Stimulated activated CD4-positive, alpha-beta T cell treated with anti-CD3 and anti-CD28 coated beads, Interleukin-2, amount 100 ng/mL, for 24 hours (primary cell): ENCODE results near the gene MAN1A1.

Experiments used
- DNase-seq, 2 donors: peaks; one replicate each; pipeline ENCODE4 v3.0.0-alpha.2; 2020

Gene MAN1A1

DNA sequence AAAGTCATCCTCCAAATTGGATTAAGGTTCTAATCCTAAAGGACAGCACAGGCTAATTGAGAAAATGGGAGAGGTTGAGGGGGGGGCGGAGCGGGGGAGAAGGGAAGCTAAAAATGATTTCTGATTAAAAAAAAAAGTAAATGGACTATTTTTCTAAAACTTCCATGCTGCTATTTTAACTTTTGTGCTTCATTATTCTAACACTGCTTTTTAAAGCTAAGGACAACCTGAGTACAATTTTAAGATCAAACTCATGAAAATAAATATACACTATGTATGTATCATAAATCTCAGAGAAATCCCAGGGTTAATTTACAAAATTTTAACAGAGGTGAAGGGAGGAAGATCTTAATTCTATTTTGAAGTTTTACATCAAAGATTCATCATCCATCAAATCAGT is 4.4 kb downstream of the MAN1A1 start:
- no peak for DNase-seq

DNA sequence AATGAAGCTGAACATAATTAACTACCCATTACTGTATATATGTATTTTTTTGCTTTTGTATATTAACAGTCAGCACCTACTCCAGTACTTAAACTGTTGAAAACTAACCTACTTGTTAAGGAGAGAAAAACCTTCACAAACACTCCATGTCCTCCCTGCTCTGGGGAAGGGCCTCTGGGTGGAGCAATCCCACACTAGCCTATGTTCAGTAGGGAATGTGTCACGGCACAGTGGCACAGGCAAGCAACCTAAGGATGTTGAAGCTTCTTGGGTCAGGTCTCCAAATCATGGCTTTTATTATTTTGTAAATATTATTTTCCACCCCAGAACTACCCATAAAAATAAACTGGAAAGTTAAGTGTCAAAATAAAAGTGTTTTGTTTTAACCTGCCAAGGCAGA is 5.3 kb downstream of the MAN1A1 start:
- DNase-seq = no peak

DNA sequence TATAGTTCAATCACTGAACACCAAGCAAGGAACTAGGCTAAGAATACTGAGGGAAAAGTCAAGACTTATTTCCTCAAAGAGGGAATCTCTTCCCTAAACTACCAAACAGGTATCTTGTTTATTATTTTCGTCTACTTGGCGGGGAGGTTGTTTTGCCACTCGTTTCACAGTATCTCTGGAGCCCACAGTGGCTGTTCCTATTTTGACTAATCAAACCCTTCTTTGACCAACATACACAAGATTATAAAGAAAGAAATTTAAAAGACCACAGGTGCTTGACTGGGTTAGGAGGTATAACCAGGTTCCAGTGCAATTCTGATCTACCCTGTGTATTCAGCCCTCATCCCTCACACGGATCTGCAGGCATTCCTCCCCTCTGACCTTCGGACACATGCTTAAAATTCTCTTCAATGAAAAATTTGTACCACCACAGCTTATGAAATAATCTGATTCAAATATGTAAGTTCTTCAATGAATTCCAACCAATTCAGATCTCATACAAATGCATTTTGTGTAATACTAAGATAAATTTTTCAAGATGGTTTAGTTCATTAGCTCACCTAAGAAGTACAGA is 5.9 kb downstream of the MAN1A1 start:
- DNase-seq = no peak

DNA sequence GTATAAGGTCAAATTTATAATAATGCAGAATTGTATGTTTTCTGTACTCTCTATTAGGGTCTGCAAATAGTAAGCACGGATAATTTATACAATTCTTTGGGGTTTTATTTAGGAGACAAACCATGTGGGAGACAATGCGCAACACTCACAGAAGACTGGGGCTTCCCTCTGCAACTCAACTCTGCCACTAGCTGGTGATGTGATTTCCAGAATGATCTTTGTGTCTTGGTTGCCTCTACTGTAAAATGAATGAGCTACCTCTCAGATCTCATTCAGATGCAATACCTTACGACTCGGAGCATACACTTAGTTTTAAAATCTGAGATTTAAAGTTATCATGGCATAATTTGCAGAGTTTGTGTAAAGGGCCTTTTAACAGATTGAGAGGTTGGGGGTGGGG is 6.4 kb downstream of the MAN1A1 start:
- no peak for DNase-seq

DNA sequence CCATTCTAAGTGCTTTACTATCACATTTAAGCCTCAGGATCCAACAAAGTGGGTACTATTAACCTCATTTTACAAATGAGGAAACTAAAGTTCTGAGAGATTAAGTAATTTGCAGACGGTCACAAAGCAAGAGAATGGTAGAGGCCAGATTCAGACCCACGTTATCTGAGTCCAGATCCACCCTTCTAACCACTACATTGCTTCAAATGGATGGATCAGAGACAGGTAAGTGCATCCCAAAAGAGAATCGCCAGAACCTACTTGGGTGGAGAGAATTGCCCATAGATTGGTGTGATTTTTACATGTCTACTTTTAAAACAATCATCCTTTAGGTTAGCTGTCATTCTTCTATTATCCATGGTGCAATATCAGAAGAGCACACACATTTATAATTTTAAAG is 7.1 kb downstream of the MAN1A1 start:
- no peak for DNase-seq

DNA sequence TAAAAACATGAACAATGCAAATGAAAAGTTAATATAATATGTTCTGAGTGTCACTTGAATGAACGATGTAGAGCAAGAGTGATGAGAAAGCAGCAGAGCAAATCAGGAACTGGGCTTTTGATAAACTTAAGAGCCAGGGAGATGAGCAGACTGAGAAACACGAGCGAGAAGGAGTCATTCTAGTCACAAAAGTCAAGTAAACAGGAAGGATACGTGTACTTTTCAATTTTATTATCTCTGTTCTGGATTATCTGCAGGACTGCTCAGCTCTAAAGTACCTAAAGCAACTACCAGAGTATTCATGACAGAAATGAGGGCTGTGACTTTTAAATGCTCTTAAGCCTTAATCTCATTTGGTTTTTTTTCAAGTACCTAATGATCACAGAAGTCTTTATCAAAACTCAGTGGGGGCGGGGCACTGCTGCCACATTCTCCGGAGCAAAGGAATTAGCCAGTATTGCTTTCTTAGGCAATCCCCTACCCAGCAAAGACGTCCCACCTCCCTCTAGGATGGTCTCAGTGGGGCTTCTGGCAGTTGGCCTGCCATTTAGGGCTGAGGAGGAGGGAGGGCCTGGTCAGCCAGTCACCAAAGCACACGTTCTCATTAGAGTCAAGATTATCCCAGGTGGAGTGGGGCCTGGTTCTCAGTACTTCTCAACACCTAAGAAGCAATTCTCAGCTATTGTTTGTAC is 8.6 kb downstream of the MAN1A1 start:
- DNase-seq = no peak

DNA sequence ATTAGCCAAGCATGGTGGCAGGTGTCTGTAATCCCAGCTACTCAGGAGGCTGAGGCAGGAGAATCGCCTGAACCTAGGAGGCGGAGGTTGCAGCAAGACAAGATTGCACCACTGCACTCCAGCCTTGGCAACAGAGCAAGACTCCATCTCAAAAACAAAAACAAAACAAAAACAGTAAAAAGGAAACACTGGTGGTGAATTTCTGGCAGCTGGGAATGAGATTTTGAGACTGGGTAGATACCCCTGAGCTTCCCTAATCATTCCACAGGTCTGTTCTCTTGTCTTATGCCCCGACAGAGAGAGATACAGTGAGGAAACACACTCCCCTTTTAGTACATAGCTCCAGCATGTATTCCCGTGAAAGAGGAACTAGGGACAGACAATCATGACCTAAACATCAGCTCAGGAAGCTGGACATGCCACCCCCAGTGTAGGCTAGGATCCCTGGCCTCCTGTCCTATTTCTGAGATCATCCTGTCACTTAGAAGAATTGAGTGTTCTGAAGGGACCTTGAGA is 9.6 kb downstream of the MAN1A1 start:
- DNase-seq = no peak

DNA sequence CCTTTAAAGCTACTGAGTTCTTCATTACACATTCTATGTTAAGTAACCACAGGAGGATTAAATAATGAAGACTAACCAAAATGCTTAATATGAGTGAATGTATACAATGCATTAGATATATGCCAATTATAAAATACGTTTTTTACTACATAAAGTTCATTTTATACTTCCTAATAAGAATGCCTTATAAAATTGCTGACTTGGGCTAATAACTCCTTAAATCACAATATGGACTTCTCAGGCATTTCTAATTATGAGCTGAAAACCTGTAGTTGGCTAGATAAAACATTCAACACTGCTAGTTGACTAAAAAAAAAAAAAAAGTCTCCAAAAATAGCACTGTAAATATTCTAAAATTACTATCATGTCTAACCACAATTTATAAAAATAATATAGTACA is 11.8 kb downstream of the MAN1A1 start:
- DNase-seq = no peak

DNA sequence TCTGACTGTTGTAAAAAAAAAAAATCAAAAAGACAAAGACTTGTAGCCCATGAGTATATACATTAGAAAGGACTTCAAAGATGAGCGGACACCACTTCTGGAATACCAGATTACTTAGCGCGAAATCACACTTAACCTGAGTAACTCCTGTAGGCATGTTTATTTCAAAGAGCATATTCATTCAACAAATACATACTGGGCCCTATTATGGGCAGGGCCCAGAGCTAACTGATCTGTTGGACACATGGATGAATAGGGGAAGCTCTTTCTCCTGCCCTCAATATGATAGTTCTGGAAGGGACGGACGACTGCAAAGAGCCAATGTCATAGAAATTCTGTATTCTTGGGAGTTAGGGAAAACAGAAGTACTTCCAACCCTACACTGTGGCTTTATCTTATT is 12.3 kb downstream of the MAN1A1 start:
- no peak for DNase-seq

DNA sequence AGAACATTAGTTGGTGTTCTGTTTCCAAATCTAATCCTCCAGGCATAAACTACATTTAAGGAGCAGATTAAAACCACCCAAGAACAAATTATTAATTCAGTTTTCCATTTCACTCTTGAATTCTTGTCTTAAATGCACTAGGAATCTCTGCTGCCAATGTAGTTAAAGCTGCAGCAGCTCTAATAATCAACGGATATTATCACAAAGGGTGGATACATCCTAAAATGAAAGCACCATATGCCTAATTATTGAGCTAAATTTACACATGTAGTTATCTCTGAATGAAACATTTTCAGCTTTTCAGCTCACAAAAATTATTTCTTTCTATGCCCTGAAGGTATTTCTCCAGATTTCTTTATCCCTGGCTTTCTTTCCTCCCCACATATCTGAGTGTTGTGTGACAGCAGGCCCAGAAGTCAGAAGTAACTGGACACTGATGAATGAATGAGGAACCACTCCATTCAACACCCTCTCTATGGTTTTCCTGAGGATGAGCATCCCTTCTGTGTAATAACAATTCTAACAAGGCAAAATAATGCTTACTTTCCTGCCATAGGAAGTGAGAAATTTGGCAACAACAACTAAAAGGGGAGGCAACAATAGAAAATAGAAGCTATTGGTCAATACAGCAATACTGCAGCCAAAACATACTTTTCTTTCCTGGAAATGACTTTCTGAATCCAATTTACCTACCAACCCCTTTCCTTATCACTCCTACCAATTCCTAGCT is 14.9 kb downstream of the MAN1A1 start:
- DNase-seq = no peak

DNA sequence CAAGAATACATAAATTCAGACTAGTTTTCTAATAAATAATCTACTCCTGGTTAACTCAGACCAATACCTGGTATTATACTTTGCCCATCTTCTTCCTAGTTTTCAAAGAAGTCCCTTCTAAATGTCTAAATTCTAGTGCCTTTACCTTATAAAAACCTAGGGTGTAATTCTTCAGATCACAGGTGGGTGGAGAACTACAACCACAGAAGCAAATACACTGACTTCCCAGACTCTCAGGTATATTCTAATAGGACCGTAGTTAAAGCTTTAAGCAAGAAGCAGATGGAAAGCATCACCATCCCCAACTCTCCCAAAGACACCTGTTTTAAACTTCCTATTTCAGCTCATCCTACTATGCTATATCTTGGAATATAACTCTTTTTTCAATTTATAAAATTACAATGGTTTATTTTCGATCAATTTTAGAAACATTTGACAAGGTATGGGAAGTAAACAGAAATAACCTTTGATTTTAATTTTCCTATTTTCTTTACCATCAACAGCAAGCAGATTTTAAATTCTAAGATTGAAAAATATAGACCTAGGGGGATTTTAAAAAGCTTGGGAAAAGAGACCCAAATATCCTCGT is 15.8 kb downstream of the MAN1A1 start:
- DNase-seq = no peak

DNA sequence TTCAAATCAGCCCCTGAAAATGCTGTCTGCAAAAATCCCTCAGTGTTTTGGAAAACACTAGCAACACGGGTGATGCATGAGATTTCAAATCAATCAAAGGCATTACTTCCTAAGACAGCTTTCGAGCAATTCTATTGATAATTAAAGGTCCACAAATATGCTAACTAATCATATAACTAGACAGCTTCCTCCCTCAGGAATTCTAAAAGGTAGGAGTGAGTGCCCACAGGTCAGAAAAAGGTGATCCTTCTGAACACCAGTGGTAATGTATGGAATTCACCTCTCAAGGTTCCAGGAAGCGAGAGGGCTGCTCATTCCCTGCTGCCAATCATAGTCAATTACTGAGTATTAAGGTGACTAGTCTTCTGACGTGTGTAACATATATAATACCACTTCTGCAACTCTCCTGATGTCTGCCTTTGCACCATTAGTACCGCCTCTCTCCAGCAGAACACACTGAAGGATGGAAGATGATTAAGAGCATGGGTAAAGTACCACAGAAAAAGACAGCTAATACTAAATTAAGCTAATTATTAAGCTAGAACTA is 16.4 kb downstream of the MAN1A1 start:
- DNase-seq = no peak

DNA sequence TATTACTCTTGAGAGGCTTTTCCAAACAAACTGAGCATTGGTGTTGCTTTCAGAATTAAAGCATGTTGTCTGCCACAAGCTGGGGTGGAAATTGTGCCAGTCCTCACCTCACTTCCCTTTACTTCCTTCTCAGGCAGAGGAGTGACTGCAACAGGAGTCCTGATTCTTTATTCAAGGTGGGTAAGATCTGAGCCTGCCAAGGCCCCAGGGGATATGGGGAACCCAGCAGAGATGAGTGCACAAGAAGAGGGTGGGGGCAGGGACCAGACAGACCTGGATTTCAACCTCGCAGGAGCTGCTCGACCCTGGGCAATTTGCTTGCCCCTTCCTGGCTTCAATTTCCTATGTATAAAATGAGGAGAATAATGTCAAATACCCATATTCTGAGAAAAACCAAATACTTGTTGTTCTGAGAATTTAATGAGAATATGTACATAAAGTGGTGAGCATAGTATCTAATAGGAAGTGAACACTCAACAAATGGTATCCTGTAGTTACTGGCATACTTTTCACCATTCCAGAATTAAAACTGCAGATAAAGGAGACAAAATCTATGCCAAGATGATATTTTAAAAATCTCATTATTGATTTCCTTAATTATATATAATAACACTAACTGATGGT is 17.8 kb downstream of the MAN1A1 start:
- no peak for DNase-seq

DNA sequence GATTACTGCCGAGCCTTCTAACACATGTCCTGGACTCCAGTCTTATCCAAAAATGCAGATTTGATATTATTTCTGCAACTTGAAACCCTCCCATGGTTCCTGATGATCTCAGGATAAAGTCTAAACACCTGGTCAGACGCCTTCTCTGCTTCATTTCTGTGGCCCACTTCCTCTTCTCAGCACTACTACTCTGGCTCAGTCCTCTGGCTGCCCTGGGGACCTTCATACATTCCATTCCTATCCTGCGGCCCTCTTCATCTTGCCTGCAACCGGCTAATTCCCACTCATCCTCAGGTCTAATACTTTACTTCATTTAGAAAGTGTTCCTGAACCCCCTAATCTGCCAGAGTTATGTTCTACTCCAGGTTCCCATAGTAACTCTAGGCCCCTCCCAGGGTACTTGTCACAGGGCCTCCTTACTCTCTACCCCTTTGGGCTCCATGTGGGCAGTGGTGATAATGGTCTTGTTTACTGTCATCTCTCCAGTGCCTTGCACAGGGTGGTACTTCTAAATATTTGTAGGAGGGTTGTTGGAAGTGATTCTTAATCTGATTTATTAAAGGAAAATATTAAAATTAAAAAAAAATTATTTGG is 18.9 kb downstream of the MAN1A1 start:
- no peak for DNase-seq

DNA sequence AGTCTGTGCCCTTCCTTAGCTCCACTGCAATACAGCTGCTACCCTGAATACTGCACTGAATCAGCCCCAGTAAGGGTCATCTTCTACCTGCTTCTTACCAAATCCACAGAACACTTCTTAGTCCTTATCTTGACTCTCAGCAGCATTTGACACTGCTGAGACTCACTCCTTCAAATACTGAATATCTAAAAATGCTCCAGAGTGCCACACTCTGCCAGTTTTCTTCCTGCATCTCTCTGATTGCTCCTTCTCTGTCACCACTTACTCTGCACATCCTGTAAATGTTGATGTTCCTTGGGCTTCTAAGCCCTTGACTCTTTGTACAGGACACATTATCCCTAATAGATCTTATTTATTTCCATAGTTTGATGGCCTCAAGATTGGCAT is 19.8 kb downstream of the MAN1A1 start:
- DNase-seq = no peak

DNA sequence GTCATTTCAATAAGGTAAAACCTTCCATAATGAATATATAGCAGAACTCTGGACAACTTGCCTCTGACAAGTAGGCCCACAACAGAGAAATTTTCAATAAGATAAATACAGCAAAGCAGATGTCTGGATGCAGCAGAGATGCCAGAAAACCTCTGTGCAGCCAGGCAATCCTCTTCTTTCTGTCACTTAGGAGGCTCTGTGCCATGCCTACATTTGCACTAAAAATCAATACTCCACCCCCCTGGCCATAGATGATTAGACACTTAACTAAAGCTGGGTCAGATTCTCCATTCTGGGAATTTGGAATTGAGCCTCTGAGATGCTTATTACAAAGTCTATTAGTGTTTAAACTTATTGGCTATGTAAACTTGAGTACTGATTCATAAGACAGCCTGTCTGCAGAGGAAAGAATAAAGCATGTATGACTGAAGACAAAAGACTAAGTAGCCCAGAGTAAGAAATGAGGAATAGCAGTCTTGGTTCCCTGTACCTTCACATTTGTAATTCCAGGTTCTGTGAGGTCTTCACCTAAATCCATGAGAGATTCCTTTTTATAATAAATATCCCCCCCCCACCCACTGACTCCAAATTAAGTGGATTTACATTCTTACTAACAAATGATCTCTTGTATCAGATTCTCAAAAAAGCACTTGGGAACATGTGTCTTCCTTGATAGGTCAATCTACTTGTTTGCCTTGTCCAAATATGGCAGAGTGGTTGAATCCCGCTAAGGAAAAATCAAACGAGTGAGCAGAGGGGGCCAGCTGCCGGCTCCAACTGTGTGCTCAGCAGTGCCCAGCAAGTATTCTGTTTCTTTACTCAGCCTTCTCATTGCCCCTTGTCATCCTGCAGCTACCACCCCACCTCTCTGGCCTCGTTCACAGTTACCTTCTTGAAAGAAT is 20.4 kb downstream of the MAN1A1 start:
- no peak for DNase-seq

DNA sequence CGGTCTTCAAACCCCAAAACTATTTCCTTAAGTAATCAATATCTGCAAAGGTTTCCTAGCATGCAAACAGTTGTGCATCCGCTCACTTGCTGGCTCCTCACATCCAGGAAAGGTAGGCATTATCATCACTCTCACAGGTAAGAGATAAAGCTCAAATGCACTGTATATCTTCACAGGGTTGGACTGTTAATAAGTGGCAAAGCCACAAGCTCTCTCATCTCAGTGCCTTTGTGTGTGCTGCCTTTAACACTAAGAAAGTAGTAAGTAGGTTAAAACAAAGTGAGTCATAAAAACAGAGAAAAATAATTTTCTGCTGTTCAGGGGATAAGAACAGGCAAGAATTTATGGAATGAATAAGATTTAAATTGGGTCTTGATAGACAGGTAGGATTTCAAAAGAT is 21.3 kb downstream of the MAN1A1 start:
- DNase-seq = no peak

DNA sequence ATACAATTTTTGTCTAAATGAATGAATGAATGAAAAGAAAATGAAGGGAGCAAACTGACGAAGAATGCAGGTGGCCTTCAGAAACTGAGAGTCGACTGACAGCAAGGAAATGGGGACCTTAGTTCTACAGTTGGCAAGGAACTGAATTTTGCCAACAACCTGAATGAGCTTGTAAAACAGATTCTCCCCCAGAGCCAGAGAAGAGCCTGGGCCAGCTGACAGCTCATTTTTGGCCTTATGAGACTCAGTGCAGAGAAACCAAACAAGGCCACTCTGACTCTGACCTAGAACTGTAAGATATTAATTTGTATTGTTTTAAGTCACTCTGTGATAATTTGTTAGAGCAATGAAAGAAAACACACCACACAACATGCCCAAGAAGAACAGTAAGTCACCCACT is 21.8 kb downstream of the MAN1A1 start:
- no peak for DNase-seq

DNA sequence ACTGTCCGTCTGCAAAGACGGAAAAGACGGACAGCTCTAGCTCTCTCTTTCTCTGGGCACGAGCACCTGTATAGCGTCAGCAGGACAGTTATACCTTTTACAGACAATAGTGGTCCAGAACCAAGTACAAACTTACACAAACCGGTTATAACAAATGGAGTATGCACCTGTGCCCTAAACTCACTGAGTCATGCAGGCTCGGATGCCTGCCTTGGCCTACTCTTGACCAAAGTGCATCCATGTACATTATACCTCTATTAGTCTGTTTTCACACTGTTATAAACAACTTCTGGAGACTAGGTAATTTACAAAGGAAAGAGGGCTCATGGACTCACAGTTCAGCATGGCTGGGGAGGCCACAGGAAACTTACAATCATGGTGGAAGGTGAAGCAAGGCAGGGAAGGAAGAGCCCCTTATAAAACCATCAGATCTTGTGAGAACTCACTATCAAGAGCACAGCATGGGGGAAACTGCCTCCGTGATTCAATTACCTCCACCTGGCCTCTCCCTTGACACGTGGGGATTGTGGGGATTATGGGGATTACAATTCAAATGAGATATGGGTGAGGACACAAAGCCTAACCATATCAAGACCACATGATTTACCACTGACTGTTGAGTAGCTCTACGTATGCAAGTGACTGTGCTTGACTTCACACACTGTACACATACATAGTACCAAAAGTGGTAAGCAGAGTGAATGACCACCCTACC is 23.1 kb downstream of the MAN1A1 start:
- DNase-seq = no peak

DNA sequence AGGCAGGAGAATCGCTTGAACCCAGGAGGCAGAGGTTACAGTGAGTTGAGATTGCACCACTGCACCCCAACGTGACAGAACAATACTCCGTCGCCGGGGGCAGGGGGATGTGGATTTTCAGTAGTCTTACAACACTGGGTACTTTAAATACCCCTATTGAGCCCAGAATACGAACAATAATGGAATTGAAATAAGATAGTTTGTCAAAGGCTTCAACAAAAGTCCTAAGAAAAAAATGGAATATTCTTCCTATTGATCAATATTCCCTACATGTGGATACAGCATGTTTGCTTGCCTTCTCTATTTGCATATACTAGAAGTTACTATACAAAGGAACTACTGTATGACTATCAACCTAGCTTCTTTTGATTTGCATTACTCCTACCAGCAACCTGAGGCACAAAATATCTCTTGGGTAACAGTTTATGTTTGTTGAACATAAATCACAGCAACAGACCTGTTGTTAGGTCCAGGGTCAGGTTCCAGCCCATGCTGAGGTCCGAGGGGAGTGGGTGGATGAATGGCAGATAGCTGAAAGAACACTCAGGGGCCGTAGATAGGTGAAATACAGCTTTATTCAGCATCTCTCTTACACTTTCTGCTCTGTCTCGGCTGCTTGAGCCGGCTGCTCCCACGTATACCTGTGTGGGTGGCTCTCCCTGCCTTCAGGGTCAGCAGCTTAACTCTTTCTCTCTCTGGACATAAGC is 23.8 kb downstream of the MAN1A1 start:
- DNase-seq = no peak
